Keratinocyte (primary cell): Measurements from ENCODE around the gene DKK2. TPM values are rescaled to one million over a fixed set of nuclear protein-coding genes. Genes with fewer than 3 reads are reported as not detected.

Source experiments
- DNase-seq: peaks from one replicate; pipeline ENCODE4 v3.0.0-alpha.2; 2011; ENCODE audit warnings: low read depth, missing footprints, low spot score
- FAIRE-seq: peaks from 2 replicates; lab custom pipeline; 2011; peaks lifted over from hg19 to GRCh38; lab: Jason Lieb, UNC
- H2AFZ ChIP-seq: 2 replicates; pipeline ENCODE4 v1.6.0; 2012; ENCODE audit warnings: low read length, control low read depth, inconsistent platforms; ENCODE audit not compliant: control insufficient read depth
- H3K27ac ChIP-seq: 2 replicates; pipeline ENCODE4 v1.5.1; 2011; ENCODE audit warnings: low read length; ENCODE audit not compliant: control insufficient read depth, insufficient read depth
- H3K27me3 ChIP-seq: 3 replicates; pipeline ENCODE4 v1.6.0; 2011; ENCODE audit warnings: low read length; ENCODE audit not compliant: control insufficient read depth, insufficient read depth; ENCODE audit errors: extremely low read depth
- H3K36me3 ChIP-seq, 2 experiments: 2 replicates in 1 of 2; 3 replicates in 1 of 2; pipeline ENCODE4 v1.5.1; 2011; ENCODE audit warnings: low read length in 2 of 2, mild to moderate bottlenecking in 1 of 2; ENCODE audit not compliant: control insufficient read depth in 2 of 2, insufficient read depth in 2 of 2; ENCODE audit errors: extremely low read depth in 1 of 2
- H3K4me1 ChIP-seq: 3 replicates; pipeline ENCODE4 v1.5.1; 2011; ENCODE audit warnings: low read length; ENCODE audit not compliant: control insufficient read depth, insufficient read depth; ENCODE audit errors: extremely low read depth
- H3K4me2 ChIP-seq: 3 replicates; pipeline ENCODE4 v1.6.0; 2011; ENCODE audit warnings: low read depth, low read length; ENCODE audit not compliant: control insufficient read depth, insufficient read depth; ENCODE audit errors: extremely low read depth
- H3K4me3 ChIP-seq, 3 experiments: fragments of 200-600 bp in 1 of 3; sonication (generic) in 1 of 3; 2 replicates in 2 of 3; 3 replicates in 1 of 3; pipeline ENCODE4 v1.5.1; 2011 to 2016; ENCODE audit warnings: low read length in 3 of 3, mild to moderate bottlenecking in 3 of 3, control low read depth in 2 of 3, inconsistent platforms in 1 of 3, low read depth in 1 of 3, mixed read lengths in 1 of 3, mixed run types in 1 of 3, moderate library complexity in 1 of 3; ENCODE audit not compliant: control insufficient read depth in 2 of 3, insufficient read depth in 2 of 3; ENCODE audit errors: extremely low read depth in 1 of 3
- H3K79me2 ChIP-seq: 2 replicates; pipeline ENCODE4 v1.6.0; 2012; ENCODE audit warnings: low read length; ENCODE audit not compliant: control insufficient read depth, insufficient read depth
- H3K9ac ChIP-seq: 3 replicates; pipeline ENCODE4 v1.6.0; 2011; ENCODE audit warnings: low read length; ENCODE audit not compliant: control insufficient read depth, insufficient read depth; ENCODE audit errors: extremely low read depth
- H3K9me1 ChIP-seq: 3 replicates; pipeline ENCODE4 v1.6.0; 2011; ENCODE audit warnings: low read length; ENCODE audit not compliant: control insufficient read depth, insufficient read depth; ENCODE audit errors: extremely low read depth
- H3K9me3 ChIP-seq: 2 replicates; pipeline ENCODE4 v1.5.1; 2012; ENCODE audit warnings: low read depth, low read length; ENCODE audit not compliant: control insufficient read depth
- H4K20me1 ChIP-seq: 3 replicates; pipeline ENCODE4 v1.6.0; 2011; ENCODE audit warnings: low read length; ENCODE audit not compliant: control insufficient read depth, insufficient read depth; ENCODE audit errors: extremely low read depth
- CTCF ChIP-seq, 3 experiments: IDR thresholded peaks in 1 of 3; conservative IDR thresholded peaks in 1 of 3; optimal IDR thresholded peaks in 1 of 3; 2 replicates in 2 of 3; 3 replicates in 1 of 3; pipeline versions ENCODE3 to v1.5.1; 2011; ENCODE audit warnings: low read length in 3 of 3, mild to moderate bottlenecking in 3 of 3, moderate library complexity in 2 of 3, control low read depth in 1 of 3, inconsistent platforms in 1 of 3; ENCODE audit not compliant: insufficient read depth in 2 of 3; ENCODE audit errors: extremely low read depth in 1 of 3
- EZH2 ChIP-seq: IDR thresholded peaks from one replicate; pipeline ENCODE4 v1.6.1; 2012; ENCODE audit warnings: inconsistent platforms, mild to moderate bottlenecking, low read length, moderate library complexity
- dilution Hi-C: fragments of 300-500 bp; cut with MboI; formaldehyde crosslinking; loops from one replicate; pipeline ENCODE4 v1.7.0; 2020; ENCODE audit warnings: low sequenced_read_pairs; ENCODE audit not compliant: extremely low pct_ligation_motif_present
- polyA plus RNA-seq, 5 experiments: library from polyadenylated mRNA; depleted of rRNA in 3 of 5; stranded (reverse) in 3 of 5; stranded (forward) in 1 of 5; unstranded in 1 of 5; fragments of >200 nt; gene quantifications; 1 replicate in 1 of 5; 2 replicates in 3 of 5; 3 replicates in 1 of 5; pipeline versions ENCODE4 v1.2.1 to v1.2.3, GENCODE V29; 2011 to 2012; ENCODE audit warnings: missing spikeins in 2 of 5, low read depth in 1 of 5, low replicate concordance in 1 of 5

DKK2 gene
- polyA plus RNA-seq, 1 donor (not counting 4 experiments of a cell fraction or from before 2014, with no cell fraction given) = 0.08 TPM

- FAIRE-seq = no peak
Measured at GRCh38 chr4:106953036-106953705, 82.9 kb downstream of the DKK2 start.

GRCh38 chr4:106951891-106952290 lies 84.2 kb downstream of the DKK2 start:
- no peak for FAIRE-seq

More at GRCh38 chr4:106953036-106953705, 82.9 kb downstream of the DKK2 start:
- H3K9ac ChIP-seq = no peak overlapping the region
- no peaks in the 10 kb centered on the region for H3K79me2 ChIP-seq
- H3K9me1 ChIP-seq = no peaks in the 10 kb centered on the region
- H3K27ac ChIP-seq = no peak overlapping the region
- no peak overlapping the region for H3K4me3 ChIP-seq
- dilution Hi-C loops = no loop called here
- TF ChIP-seq CTCF (optimal IDR thresholded peaks at IDR 0.05 in 1 of 3, IDR thresholded peaks at IDR 0.05 in 1 of 3, conservative IDR thresholded peaks at IDR 0.05 in 1 of 3; ENCODE audit: extremely low read depth in 1 of 3, insufficient read depth in 2 of 3, low read length in 3 of 3) (no peak), EZH2 (no peak)
- no peak overlapping the region for H2AFZ ChIP-seq
- no peak overlapping the region for H3K4me2 ChIP-seq
- no peak for DNase-seq
- H3K9me3 ChIP-seq = no peaks in the 10 kb centered on the region
- no peaks in the 10 kb centered on the region for H3K4me1 ChIP-seq
- H3K27me3 ChIP-seq = no peaks in the 10 kb centered on the region
- H3K36me3 ChIP-seq = no peaks in the 10 kb centered on the region
- H4K20me1 ChIP-seq = no peaks in the 10 kb centered on the region

More at GRCh38 chr4:106951891-106952290, 84.2 kb downstream of the DKK2 start:
- no peaks in the 10 kb centered on the region for H3K27me3 ChIP-seq
- DNase-seq = no peak
- H3K4me3 ChIP-seq = no peak overlapping the region
- H3K79me2 ChIP-seq = no peaks in the 10 kb centered on the region
- no peak overlapping the region for H3K9ac ChIP-seq
- TF ChIP-seq CTCF (optimal IDR thresholded peaks at IDR 0.05 in 1 of 3, IDR thresholded peaks at IDR 0.05 in 1 of 3, conservative IDR thresholded peaks at IDR 0.05 in 1 of 3; ENCODE audit: extremely low read depth in 1 of 3, insufficient read depth in 2 of 3, low read length in 3 of 3) (no peak), EZH2 (no peak)
- H3K4me1 ChIP-seq = no peaks in the 10 kb centered on the region
- no peaks in the 10 kb centered on the region for H3K36me3 ChIP-seq
- no peak overlapping the region for H3K4me2 ChIP-seq
- no peak overlapping the region for H2AFZ ChIP-seq
- H3K9me3 ChIP-seq = no peaks in the 10 kb centered on the region
- no peaks in the 10 kb centered on the region for H4K20me1 ChIP-seq
- no peak overlapping the region for H3K27ac ChIP-seq
- dilution Hi-C loops = no loop called here
- no peaks in the 10 kb centered on the region for H3K9me1 ChIP-seq
